Breast epithelium (tissue), 3 donors: Measurements from ENCODE around the gene ONECUT1.

ENCODE experiments used
- POLR2A ChIP-seq: fragments of 450-650 bp; IDR thresholded peaks from one replicate; pipeline ENCODE4 v1.6.1; 2016; ENCODE audit warnings: antibody characterized with exemption, mild to moderate bottlenecking, moderate library complexity
- TF ChIP-seq, protein P1 (sequence below), 3 donors: fragments of 450-650 bp; IDR thresholded peaks; one replicate each; pipeline ENCODE4 v1.5.1; 2016 to 2017; ENCODE audit warnings: antibody characterized with exemption in 3 of 3, mild to moderate bottlenecking in 3 of 3, moderate library complexity in 3 of 3

DNA sequence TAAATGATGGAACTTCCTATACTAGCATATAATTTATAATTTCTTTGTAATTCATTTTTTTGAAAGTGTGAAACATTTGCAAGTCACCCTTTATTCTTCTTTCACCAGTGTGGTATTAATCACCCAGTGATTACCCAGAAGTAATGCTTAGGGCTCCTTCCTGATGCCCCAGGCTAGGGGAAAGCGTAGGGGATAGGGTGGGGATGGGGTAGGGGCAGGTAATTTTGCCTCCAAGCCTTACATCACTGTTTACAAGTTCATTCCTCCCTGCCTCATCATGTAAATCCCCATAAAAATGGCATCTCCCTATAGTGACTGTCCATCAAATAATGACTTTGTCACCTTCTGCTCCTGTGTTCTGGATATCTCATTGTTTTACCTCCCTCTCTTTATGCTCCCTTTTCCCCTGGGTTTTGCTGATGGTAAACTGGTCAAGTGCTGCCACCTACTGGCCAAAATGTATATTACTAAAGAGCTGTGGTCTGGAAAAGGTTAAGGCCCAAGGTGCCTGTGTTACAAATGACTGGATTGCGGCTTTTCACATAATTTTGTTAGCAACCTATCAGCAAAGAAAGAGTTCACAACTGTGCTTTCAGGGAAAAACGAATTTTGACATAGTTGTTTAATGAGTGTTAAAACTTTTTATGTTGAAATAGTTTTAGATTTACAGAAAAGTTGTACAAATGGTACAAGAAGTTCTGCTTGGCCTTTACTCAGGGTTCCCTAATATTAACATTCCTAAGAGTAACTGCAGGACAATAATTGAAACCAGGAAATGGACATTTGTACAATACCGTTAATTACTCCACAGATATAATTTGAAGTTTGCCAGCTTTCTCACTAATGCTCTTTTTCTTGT lies 54.7 kb downstream of the ONECUT1 start:
- TF ChIP-seq, protein P1, sequence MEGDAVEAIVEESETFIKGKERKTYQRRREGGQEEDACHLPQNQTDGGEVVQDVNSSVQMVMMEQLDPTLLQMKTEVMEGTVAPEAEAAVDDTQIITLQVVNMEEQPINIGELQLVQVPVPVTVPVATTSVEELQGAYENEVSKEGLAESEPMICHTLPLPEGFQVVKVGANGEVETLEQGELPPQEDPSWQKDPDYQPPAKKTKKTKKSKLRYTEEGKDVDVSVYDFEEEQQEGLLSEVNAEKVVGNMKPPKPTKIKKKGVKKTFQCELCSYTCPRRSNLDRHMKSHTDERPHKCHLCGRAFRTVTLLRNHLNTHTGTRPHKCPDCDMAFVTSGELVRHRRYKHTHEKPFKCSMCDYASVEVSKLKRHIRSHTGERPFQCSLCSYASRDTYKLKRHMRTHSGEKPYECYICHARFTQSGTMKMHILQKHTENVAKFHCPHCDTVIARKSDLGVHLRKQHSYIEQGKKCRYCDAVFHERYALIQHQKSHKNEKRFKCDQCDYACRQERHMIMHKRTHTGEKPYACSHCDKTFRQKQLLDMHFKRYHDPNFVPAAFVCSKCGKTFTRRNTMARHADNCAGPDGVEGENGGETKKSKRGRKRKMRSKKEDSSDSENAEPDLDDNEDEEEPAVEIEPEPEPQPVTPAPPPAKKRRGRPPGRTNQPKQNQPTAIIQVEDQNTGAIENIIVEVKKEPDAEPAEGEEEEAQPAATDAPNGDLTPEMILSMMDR (IDR thresholded peaks at IDR 0.05), result peak; percentile 84 to 91 (median 88)
- no peak for TF ChIP-seq POLR2A
